Measurements from ENCODE around the gene TIPARP.

GRCh38 chr3:156630773-156631093 lies 43.7 kb upstream of the TIPARP start:
- TF ChIP-seq CTCF (IDR thresholded peaks at IDR 0.05) (no peak), EP300 (IDR thresholded peaks at IDR 0.05) (no peak)

All from esophagus muscularis mucosa (tissue), 3 donors.